ENCODE data around the gene PRKCD. TPM values are rescaled to one million over a fixed set of nuclear protein-coding genes. Genes with fewer than 3 reads are reported as not detected.
"Not testable (repeated sequence)": the region's sequence is repeated elsewhere in the genome, so short reads cannot be mapped to it uniquely, and the experiment has no call there.

PRKCD gene
- polyA plus RNA-seq, 4 donors, result 9.2 to 25.8 (median 20.1) TPM

- DNase-seq (ENCODE audit: low read depth in 4 of 4, low spot score in 3 of 4), result no peak
Measured at GRCh38 chr3:53139906-53140846, 20.8 kb upstream of the PRKCD start.

DNA sequence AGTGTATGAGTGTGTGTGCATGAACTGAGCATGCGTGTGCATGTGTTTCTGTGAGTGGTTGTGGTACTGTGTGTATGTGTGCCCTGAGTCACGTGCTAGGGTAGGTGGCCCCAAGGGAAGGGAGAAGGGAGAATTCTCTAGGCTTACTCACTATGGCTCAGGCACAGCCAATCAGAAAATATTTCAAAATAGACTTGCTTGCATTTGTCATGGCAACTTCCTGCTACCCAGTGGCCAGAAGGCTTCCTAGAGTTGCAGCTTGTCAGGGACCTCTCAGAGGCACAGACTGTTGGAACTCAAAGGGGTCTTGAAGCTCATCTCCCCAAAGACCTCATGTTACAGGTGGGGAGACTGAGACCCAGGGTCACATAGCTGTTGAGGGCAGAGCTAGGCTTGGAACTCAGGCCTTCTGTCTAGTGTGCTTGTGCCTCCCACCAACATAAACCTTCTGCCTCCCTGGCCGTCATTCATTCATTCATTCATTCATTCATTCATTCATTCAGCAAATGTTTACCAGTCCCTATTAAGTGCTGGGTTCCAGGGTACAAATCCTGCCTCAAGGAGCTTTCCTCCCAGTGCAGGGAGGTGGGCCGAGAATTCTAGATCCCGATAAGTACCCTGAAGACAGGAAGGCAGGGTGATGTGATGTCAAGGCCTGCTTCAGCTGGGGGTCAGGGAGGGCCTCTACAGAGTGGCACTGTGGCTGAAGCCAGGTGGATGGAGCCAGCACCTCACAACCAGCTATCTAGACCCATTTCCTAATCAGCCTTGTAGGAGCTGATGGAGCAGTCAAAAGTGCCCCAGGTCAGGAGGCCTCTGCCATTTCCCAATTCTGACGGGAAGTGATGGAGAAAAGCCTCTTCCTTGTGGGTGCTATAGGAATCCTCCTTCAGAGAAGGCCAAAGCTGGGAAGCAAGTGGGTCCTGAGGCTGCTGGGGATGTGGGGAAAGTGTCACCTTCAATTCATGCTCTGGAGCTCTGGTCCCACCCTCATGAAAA, 19.9 kb upstream of the PRKCD start:
- no peak for DNase-seq (ENCODE audit: low read depth in 4 of 4, low spot score in 3 of 4)

DNA sequence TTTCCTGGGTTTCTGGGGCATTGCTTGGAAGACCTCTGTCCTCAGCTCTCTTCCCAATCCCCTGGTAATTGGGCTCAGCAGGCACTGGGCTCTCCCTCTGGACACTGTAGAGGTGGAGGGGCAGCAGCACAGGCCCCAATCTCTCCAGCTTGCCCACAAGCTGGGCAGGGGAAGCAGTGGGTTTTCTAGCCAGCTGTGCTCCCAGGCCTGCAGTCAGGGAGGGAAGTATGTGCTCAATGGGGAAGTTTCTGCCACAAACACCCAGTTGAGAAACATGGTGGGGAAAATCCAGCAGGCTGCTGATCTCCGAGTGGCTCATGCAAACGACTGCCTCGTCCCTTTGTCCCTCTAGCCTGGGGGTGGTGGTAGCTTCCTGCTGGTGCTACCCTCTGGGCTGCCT, 18.0 kb upstream of the PRKCD start:
- DNase-seq (ENCODE audit: low read depth in 4 of 4, low spot score in 3 of 4), result no peak

DNA sequence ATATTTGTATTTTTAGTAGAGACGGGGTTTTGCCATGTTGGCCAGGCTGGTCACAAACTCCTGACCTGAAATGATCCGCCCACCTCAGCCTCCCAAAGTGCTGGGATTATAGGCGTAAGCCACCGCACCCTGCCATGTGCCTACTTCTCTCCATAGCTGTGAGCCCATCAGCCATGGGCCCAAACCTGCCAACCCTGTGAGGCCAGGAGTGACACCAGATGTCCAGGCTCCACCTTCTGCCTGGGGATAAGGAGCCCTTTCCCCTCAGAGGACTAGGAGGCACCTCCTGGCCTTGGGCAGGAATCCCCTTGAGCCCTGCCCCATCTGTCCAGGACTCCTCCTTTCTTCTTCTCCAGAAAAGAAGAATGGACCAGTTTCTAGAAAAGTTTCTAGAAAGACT, 16.6 kb upstream of the PRKCD start:
- no peak for DNase-seq (ENCODE audit: low read depth in 4 of 4, low spot score in 3 of 4)

DNA sequence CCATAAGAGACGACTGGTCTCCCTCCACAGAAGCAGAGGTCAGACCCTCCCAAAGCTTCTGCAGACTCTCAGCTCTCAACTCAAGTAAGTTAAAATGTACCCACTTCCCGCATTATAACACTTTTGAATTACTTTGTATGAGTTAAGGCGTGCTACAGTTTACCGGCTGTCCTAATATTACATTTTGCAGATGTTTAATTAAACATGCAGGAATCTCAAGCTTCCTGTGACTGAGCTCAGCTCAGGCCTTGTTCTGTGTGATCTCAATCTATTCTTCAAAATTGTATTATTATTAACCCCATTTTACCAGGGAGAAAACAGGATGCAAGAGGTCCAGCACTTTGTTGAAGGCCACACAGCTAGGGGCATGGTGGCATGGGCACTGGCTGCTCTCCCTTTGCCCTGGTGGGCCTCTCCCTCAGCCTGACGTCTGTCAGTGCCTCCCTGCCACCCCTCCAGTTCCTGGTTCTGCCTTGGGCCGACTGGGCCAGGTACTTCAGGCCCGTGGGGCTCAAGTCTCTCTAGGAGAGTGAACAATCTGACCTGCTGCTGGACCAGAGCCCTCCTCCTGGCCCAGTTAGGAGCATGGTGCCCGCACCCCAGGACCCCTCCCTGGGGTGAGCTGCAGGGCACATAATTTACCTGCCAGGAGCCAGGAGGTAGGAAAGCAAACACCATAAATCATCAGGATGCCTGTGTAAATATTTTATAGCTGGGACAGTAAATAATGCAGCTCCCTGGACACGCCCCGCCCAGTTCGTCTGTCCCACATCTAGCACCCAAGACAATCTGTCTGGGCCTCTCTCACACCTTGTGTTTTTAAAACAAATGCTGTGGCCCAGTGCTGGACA, 15.9 kb upstream of the PRKCD start:
- DNase-seq (ENCODE audit: low read depth in 4 of 4, low spot score in 3 of 4), result no peak

- no peak for DNase-seq (ENCODE audit: low read depth in 4 of 4, low spot score in 3 of 4)
Measured at GRCh38 chr3:53145713-53146080, 15.3 kb upstream of the PRKCD start.

- no peak for DNase-seq (ENCODE audit: low read depth in 4 of 4, low spot score in 3 of 4)
Measured at GRCh38 chr3:53146319-53146891, 14.6 kb upstream of the PRKCD start.

DNA sequence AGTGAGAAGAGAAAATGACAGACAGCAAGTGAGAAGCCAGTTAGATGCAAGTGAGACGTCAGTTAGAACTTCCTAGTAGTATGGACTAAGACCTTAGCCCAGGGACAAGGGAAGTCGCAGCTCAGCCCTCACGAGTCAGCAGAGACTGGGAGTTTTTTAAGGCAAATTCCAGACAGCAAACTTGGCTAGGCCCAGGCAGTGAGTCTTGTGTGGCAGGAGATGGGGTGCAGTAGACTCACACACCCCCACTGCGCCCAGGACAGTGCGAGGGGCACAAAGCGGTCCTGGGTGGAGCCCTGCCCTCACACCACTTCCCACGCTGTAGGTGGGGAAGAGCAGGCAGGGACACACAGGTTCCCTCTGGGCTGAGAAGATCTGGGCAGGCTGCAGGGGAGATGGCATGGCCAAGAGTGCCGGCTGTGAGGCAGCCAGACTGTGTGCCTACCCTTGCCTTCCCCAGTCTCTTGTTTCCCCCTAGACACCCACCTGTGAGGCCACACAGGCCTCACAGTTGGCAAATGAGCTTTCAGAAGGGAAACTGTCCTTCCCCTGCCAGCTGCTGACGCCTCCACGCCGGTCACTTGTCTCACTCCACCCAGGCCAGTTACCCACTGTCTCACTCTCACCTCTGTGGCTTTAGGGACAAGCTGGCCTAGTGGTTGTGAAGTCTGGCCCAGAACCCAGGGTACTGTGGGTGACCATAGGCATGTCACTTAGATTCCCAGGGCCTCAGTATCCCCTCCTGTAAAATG, 13.7 kb upstream of the PRKCD start:
- DNase-seq (ENCODE audit: low read depth in 4 of 4, low spot score in 3 of 4), result no peak

- no peak for DNase-seq (ENCODE audit: low read depth in 4 of 4, low spot score in 3 of 4)
Measured at GRCh38 chr3:53147903-53148400, 13.1 kb upstream of the PRKCD start.

DNA sequence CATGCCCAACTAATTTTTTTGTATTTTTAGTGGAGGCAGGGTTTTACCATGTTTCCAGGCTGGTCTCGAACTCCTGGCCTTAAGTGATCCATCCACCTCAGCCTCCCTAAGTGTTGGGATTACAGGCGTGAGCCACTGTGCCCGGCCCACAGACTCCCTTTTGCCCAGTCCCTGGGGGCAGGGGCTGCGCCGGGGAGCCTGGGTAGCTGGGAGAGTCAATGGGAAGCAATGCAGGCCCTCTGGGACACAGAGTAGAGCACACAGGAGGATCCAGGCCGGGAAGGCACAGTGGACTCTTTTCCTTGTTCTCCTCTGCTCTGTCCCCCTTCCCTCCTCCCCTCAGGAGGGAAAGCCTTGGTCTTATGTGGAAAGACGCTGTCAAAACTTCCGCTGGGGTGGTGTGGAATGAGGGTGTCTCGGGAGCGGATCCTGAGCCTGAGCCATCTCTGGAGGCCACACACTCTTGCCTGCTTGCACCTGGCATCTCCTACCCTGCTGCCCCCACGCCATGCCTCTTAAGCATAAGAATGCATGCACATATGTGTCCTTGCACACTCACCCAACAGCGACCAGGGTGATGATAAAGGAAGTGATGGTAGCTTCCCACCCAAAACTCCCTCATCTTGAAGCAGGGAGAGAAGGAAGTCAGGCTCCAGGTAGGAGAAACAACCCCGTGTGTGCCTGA, 11.9 kb upstream of the PRKCD start:
- no peak for DNase-seq (ENCODE audit: low read depth in 4 of 4, low spot score in 3 of 4)

- no peak for DNase-seq (ENCODE audit: low read depth in 4 of 4, low spot score in 3 of 4)
Measured at GRCh38 chr3:53149699-53150098, 11.3 kb upstream of the PRKCD start.

- DNase-seq (ENCODE audit: low read depth in 4 of 4, low spot score in 3 of 4), result no peak
Measured at GRCh38 chr3:53150247-53151085, 10.5 kb upstream of the PRKCD start.

- not testable (repeated sequence) for DNase-seq (ENCODE audit: low read depth in 4 of 4, low spot score in 3 of 4)
Measured at GRCh38 chr3:53151086-53151438, 9.9 kb upstream of the PRKCD start.

GRCh38 chr3:53151465-53151864, 9.5 kb upstream of the PRKCD start:
- no peak for DNase-seq (ENCODE audit: low read depth in 4 of 4, low spot score in 3 of 4)

DNA sequence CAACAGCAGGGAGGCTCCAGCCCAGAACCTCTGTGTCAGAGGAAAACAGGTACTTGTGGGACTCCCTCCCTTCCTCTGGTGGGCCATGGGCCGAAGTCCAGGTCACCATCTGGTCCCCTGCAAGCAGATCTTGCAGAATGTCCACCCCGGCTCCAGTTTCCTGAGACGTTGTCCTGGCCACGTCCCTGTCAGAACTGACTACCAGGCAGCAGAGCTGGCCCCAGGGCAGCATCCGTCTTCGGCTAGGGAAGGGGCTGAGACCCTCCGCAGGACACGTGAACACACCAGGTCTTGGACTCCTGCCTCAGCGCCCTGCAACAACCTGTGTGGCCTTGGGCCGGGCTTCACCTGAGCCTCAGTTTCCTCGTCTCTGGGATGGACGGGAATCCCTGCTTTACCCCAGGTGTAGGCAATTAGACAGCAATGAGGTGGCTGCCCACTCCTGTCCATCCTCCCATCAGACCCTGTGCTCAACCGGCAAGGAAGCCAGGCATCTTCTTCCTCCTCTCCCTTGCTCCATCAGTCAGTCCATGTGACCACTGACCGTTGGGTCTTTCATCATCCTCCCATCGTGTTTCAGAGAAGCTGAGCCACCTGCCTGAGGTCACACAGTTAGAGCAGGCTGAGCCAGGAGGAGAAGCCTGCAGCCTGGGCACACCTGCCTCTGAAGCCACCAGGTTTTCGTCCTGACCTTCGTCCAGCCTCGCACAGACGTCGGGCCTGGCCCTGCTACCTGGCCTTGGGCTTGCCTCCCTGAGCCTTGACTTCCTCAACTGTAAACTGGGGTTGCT, 8.9 kb upstream of the PRKCD start:
- no peak for DNase-seq (ENCODE audit: low read depth in 4 of 4, low spot score in 3 of 4)

- DNase-seq (ENCODE audit: low read depth in 4 of 4, low spot score in 3 of 4), result no peak
Measured at GRCh38 chr3:53153264-53153823, 7.7 kb upstream of the PRKCD start.

DNA sequence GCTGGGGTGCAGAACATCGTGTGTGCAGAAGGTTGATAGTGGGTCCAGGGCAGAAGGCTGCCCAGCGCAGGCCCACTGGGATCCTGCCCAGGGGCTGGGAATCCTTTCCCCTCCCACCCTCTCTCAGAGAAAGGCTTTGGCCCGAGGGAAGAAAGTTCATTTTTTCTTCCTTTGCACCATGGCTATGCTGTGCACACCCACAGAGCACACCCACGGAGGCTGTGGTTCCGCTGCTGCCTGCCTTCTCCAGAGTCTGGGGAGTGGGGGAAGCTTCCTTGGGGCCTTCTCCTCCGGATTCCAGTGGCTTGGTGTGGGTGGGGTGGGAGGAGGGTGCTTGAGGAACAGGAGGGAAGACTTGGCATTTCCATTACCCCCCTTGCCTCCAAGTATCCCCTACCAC, 7.0 kb upstream of the PRKCD start:
- DNase-seq (ENCODE audit: low read depth in 4 of 4, low spot score in 3 of 4), result no peak
